ENCODE measurements around the gene PARN.

Gene PARN

DNA sequence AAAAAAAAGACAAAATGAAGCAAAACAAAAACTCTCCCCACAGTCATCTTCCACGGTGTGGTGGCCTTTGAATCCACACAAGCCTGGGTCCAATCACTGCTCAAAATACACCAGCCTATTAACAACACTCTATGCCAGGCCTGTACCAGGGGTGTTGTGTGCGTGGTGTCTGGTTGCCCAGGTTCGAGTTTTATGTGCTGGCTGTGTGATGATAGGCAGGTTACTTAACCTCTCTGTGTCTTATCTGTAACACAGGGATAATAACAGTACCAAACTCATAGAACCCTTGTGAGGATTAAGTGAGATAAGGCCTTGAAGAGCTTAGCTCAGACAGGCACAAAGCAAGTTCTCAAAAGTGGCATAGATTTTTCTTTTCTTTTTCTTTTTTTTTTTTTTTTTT is 235.2 kb downstream of the PARN start:
- DNase-seq, result no peak

GRCh38 chr16:14392960-14393359 is 237.1 kb downstream of the PARN start:
- no peak for DNase-seq

- no peak for DNase-seq
Measured at GRCh38 chr16:14389359-14389758, 240.7 kb downstream of the PARN start.

GRCh38 chr16:14388243-14388642 is 241.8 kb downstream of the PARN start:
- no peak for DNase-seq

- no peak for DNase-seq
Measured at GRCh38 chr16:14386115-14386514, 243.9 kb downstream of the PARN start.

All from fibroblast of skin of abdomen (primary cell).